Large intestine (tissue), 3 donors: Measurements from ENCODE around the gene PATL1. TPM values are rescaled to one million over a fixed set of nuclear protein-coding genes. Genes with fewer than 3 reads are reported as not detected.
"Not testable (repeated sequence)": the region's sequence is repeated elsewhere in the genome, so short reads cannot be mapped to it uniquely, and the experiment has no call there.

Experiments used
- DNase-seq, 2 donors: peaks; one replicate each; pipeline versions ENCODE4 v3.0.0 to v3.0.0-alpha.2; 2013
- H3K27ac ChIP-seq: one replicate; pipeline ENCODE4 v1.5.1; 2013; ENCODE audit warnings: low read length
- H3K27me3 ChIP-seq: 2 replicates; pipeline ENCODE4 v1.6.1; 2013; ENCODE audit warnings: low read length; ENCODE audit not compliant: control insufficient read depth, insufficient read depth
- H3K36me3 ChIP-seq: 2 replicates; pipeline ENCODE4 v1.6.1; 2013; ENCODE audit warnings: low read length; ENCODE audit not compliant: control insufficient read depth, insufficient read depth
- H3K4me1 ChIP-seq: one replicate; pipeline ENCODE4 v1.6.1; 2013; ENCODE audit warnings: low read length; ENCODE audit not compliant: control insufficient read depth, insufficient read depth
- H3K4me3 ChIP-seq: one replicate; pipeline ENCODE4 v1.5.1; 2013; ENCODE audit warnings: low read length
- H3K9me3 ChIP-seq: one replicate; pipeline ENCODE4 v1.6.1; 2013; ENCODE audit warnings: mild to moderate bottlenecking, low read depth, low read length, moderate library complexity; ENCODE audit not compliant: control insufficient read depth
- WGBS: methylation state at CpG from one replicate; pipeline ENCODE4 v1.1.5; 2013; ENCODE audit warnings: low lambda C conversion rate; ENCODE audit not compliant: insufficient coverage; 5-methylcytosine and 5-hydroxymethylcytosine counted together
- polyA plus RNA-seq: library from polyadenylated mRNA; unstranded; fragments of 120-200 nt; gene quantifications from one replicate; pipeline ENCODE4 v1.2.1, GENCODE V29; 2013

Gene PATL1
- polyA plus RNA-seq, 1 donor = 38.0 TPM

DNA sequence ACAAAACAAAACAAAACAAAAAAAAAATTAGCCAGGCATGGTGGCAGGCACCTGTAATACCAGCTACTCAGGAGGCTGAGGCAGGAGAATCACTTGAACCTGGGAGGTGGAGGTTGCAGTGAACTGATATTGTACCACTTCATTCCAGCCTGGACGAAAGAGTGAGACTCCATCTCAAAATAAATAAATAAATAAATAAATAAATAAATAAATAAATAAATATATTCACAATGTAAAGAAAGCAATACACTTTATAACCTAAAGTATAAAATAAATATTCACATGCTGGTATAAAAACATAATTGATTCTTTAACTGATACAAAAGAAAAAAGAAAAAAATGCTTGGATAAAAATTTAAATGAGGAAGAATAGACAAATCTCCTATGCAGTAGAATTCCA, 34.7 kb upstream of the PATL1 start:
- H3K4me1 ChIP-seq = peaks cover 13% of the 10 kb centered on the region
- not testable (repeated sequence) for H3K27ac ChIP-seq, H3K9me3 ChIP-seq, H3K27me3 ChIP-seq, H3K36me3 ChIP-seq, DNase-seq, H3K4me3 ChIP-seq
- no CpG with 5 or more reads among the region's 1 CpG for WGBS

DNA sequence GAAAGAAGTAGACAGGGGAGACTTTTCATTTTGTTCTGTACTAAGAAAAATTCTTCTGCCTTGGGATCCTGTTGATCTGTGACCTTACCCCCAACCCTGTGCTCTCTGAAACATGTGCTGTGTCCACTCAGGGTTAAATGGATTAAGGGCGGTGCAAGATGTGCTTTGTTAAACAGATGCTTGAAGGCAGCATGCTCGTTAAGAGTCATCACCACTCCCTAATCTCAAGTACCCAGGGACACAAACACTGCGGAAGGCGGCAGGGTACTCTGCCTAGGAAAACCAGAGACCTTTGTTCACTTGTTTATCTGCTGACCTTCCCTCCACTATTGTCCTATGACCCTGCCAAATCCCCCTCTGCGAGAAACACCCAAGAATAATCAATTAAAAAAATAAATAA, 31.3 kb upstream of the PATL1 start:
- H3K27ac ChIP-seq, DNase-seq, H3K27me3 ChIP-seq, H3K4me3 ChIP-seq, H3K4me1 ChIP-seq, H3K36me3 ChIP-seq, H3K9me3 ChIP-seq: not testable (repeated sequence)
- no CpG with 5 or more reads among the region's 5 CpGs for WGBS

DNA sequence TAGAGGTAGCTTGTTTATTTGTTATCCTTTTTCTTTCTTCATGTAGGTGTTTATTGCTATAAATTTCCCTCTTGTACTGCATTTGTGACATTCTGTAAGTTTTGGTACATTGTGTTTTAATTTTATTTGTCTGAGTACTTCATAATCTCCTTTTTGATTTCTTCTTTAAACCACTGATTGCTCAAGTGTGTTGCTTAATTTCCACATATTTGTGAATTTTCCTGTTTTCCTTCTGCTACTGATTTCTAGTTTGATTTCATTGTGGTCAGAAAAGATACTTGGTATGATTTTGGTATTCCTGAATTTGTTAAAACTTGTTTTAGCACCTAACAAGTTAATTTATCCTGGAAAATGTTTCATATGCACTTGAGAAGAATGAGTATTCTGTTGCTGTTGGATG, 29.7 kb upstream of the PATL1 start:
- Histone ChIP-seq H3K9me3 (peaks cover 8% of the 10 kb centered on the region), H3K36me3 (no peaks in the 10 kb centered on the region), H3K27ac (no peak overlapping the region), H3K4me3 (no peak overlapping the region), H3K4me1 (no peaks in the 10 kb centered on the region), H3K27me3 (no peaks in the 10 kb centered on the region)
- no peak for DNase-seq

DNA sequence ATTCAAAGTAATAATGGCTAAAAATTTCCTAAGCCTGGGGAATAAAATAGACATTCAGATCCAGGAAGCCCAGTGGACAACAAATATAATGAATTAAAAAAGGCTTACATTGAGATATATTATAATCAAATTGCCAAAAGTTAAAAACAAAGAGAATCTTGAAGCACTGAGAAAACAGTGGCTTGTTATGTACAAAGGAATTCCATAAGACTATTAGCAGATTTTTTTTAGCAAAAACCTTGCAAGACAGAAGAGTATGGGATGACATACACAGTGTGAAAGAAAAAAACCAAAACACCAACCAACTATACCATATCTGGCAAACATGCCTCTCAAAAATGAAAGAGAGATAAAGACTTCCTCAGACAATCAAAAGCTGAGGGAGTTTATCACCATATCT, 24.1 kb upstream of the PATL1 start:
- Histone ChIP-seq H3K27ac (no peak overlapping the region), H3K4me3 (no peak overlapping the region), H3K9me3 (peaks cover 29% of the 10 kb centered on the region), H3K36me3 (no peaks in the 10 kb centered on the region), H3K27me3 (no peaks in the 10 kb centered on the region), H3K4me1 (peaks cover 12% of the 10 kb centered on the region)
- DNase-seq = no peak

DNA sequence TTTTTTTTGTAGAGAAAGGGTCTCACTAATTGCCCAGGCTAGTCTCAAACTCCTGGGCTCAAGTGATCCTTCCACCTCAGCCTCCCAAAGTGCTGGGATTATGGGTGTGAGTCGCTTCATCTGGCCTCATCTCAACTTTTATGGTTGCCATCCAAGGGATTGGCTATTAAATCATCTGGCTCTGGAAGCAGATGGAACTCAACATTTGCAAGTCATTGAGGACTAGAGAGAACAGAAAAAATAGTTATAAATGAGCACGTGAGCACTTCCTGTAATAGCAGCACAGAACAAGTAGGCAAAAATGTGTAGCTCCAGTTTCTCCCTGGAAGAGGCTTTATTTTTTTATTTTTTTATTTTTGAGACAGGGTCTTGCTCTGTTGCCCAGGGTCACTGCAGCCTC, 22.3 kb upstream of the PATL1 start:
- no peak for DNase-seq
- Histone ChIP-seq H3K36me3 (no peaks in the 10 kb centered on the region), H3K4me1 (peaks cover 12% of the 10 kb centered on the region), H3K4me3 (no peak overlapping the region), H3K9me3 (peaks cover 29% of the 10 kb centered on the region), H3K27ac (no peak overlapping the region), H3K27me3 (no peaks in the 10 kb centered on the region)
- no CpG with 5 or more reads among the region's 2 CpGs for WGBS

DNA sequence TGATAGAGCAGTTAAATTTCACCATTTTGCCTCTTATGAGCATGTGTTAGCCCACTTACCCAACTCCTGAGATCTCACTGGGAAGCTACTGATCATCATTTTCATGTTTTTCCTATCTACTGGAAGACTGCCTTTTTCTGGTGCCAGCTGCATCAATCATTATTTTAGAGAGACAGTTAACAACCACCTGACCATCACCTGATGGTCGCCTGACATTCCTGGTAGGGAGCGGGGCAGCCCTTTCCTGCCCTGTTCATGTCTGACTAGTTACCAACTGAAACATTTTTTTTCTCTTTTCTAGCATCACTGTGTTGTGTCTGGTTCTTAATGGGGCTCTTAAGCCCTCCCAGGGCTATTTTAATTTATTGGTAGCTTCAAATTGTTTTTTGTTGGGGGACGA, 20.2 kb upstream of the PATL1 start:
- Histone ChIP-seq H3K27me3 (no peaks in the 10 kb centered on the region), H3K36me3 (no peaks in the 10 kb centered on the region), H3K4me1 (peaks cover 12% of the 10 kb centered on the region), H3K4me3 (no peak overlapping the region), H3K27ac (peak overlapping the region; percentile 90), H3K9me3 (peaks cover 29% of the 10 kb centered on the region)
- no CpG with 5 or more reads among the region's 3 CpGs for whole genome bisulfite sequencing
- DNase-seq = no peak

DNA sequence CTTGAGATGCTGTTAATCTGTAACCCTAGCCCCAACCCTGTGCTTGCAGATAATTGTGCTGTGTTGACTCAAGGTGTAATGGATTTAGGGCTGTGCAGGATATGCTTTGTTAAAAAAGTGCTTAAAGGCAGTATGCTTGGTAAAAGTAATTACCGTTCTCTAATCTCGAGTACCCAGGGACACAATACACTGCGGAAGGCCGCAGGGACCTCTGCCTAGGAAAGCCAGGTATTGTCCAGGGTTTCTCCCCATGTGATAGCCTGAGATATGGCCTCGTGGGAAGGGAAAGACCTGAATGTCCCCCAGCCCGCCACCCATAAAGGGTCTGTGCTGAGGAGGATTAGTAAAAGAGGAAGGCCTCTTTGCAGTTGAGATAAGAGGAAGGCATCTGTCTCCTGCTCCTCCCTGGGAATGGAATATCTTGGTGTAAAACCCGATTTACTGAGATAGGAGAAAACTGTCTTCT, 12.5 kb upstream of the PATL1 start:
- no CpG with 5 or more reads among the region's 7 CpGs for WGBS
- H3K27me3 ChIP-seq, H3K36me3 ChIP-seq, H3K4me3 ChIP-seq, H3K9me3 ChIP-seq: not testable (repeated sequence)
- peaks cover 10% of the 10 kb centered on the region for H3K4me1 ChIP-seq
- peak overlapping the region; percentile 62 for H3K27ac ChIP-seq
- DNase-seq = peak; percentile 33 to 71

DNA sequence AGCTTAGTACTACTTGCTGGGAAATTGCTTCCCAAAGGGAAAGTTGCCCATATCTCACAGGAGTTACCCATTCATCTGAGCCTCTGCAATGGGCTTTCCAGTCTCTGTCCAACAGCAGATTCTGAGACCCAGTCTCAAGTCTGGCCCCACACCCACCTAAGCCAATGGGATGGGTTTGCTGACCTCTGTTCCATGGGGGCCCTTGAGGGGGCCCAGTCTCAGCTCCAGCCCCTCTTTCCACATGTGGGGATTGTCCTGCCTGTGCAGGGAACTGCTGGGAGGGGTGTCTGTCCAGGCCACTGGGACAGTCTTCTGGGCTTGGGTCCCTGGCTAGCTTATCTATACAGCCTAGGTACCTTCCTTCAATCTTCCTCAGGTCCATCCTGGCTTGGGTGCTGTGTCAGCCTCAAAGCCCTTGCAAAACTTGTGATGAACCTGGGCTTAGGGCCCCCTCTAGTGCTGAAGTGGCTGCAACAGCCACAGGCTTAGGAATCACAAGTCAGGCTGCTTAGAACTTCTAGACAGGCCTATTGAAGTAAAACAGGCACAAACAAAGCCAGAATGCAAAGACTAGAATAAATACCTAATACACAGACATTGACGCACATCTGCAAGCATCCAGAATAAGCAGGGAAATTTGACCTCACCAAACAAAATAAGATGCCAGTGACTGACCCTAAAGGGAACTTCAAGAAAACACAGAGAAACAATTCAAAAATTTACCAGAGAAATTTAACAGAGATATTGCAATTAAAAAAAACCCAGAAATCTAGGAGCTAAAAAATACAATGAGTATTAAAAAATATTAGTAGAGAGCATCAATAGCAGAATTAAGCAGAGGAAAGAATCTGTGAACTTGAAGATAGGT, 11.7 kb upstream of the PATL1 start:
- Histone ChIP-seq H3K27me3 (no peaks in the 10 kb centered on the region), H3K4me3 (no peak overlapping the region), H3K4me1 (peaks cover 10% of the 10 kb centered on the region), H3K9me3 (no peaks in the 10 kb centered on the region), H3K27ac (peak overlapping the region; percentile 62), H3K36me3 (no peaks in the 10 kb centered on the region)
- WGBS = no CpG with 5 or more reads among the region's 1 CpG
- DNase-seq = peak; percentile 77 to 79

DNA sequence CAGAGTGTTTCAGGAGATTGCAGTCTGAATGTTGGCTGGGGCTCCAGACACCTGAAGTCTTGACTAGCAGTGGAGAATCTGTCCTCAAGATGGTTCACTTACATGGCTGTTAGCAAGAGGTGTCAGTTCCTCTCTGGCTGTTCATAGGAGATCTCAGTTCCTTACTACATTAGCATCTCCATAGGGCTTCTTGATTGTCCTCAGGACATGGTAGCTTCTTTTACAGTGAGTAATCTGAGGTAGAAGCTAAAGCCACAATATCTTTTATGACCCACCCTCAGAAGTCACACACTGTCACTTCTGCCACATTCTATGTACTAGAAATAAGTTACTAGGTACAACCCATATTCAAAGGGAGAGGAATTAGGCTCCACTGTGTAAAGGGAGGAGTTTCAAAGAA, 10.5 kb upstream of the PATL1 start:
- no peaks in the 10 kb centered on the region for H3K9me3 ChIP-seq
- no peaks in the 10 kb centered on the region for H3K27me3 ChIP-seq
- H3K27ac ChIP-seq = no peak overlapping the region
- H3K4me1 ChIP-seq = peaks cover 10% of the 10 kb centered on the region
- no peak overlapping the region for H3K4me3 ChIP-seq
- DNase-seq = no peak
- H3K36me3 ChIP-seq = no peaks in the 10 kb centered on the region

DNA sequence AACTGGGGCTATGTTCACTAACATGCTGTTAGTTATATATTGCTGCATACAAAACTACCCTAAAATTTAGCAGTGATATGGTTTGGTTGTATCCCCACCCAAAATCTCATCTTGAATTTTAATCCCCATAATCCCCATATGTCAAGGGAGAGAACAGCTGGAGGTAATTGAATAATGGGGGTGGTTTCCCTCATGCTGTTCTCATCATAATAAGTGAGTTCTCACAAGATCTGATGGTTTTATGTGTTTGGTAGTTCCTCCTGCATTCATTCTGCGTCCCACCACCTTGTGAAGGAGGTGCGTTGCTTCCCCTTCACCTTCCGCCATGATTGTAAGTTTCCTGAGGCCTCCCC, 10.0 kb upstream of the PATL1 start:
- no peak for DNase-seq
- H3K27me3 ChIP-seq = no peaks in the 10 kb centered on the region
- no peaks in the 10 kb centered on the region for H3K9me3 ChIP-seq
- H3K27ac ChIP-seq = no peak overlapping the region
- H3K4me1 ChIP-seq = peaks cover 10% of the 10 kb centered on the region
- H3K36me3 ChIP-seq = no peaks in the 10 kb centered on the region
- no CpG with 5 or more reads among the region's 3 CpGs for WGBS
- H3K4me3 ChIP-seq = no peak overlapping the region

DNA sequence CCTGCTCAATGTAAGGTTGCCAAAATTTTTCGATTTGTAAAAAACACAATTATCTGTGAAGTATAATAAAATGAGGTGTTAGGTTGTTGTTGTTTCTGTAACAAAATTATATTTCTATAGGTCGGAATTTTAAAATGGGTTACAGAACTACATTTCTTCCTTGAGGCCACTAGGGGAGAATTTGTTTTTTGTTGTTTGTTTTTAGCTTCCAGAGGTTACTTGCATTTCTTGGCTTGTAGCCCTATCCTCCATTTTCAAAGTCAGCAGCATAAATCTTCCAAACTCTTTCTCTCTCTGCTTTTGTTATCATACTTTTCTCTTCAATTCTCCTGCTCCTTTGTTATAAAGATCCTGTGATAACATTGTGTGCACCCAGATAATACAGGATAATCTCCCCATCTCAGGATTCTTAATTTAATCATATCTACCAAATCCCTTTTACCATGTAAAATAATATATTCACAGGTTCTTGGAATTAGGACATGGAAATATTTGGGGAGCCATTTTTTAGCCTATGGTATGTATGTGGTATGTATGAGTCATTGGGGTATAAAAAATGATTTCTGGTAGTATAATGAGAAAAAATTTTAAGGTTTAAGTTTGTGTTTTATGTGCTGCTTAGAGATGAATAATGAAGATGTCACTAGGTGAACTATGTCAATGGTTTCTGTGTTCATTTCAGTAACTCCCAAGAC, 9.4 kb upstream of the PATL1 start:
- no peak overlapping the region for H3K27ac ChIP-seq
- no peak for DNase-seq
- no peaks in the 10 kb centered on the region for H3K36me3 ChIP-seq
- peaks cover 10% of the 10 kb centered on the region for H3K4me1 ChIP-seq
- H3K9me3 ChIP-seq = no peaks in the 10 kb centered on the region
- no peaks in the 10 kb centered on the region for H3K27me3 ChIP-seq
- no peak overlapping the region for H3K4me3 ChIP-seq
- 86% methylated on average over 1 of the region's 2 CpGs for WGBS
